ENCODE results near the gene PDPK1.

Gene PDPK1

DNA sequence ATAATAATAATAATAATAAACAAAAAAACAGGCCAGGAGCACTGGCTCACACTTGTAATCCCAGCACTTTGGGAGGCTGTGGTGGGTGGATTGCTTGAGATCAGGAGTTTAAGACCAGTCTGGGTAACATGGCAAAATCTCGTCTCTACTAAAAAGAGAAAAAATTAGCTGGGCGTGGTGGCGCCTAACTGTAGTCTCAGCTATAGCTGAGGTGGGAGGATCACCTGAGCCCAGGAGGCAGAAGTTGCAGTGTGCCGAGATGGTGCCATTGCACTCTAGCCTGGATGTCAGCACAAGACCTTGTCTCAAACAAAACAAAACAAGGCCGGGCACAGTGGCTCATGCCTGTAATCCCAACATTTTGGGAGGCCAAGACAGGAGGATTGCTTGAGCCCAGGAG is 42.8 kb upstream of the PDPK1 start:
- Histone ChIP-seq H3K9me3 (ENCODE audit: insufficient read depth, low read depth, low read length) (no peaks in the 10 kb centered on the region), H4K20me1 (ENCODE audit: insufficient read depth, low read length, poor library complexity, severe bottlenecking) (no peaks in the 10 kb centered on the region), H3K4me2 (ENCODE audit: low read depth, low read length, poor library complexity, severe bottlenecking) (no peak overlapping the region), H3K27me3 (ENCODE audit: insufficient read depth, low read length, poor library complexity, severe bottlenecking) (no peaks in the 10 kb centered on the region), H3K4me3 (ENCODE audit: low read length, poor library complexity, severe bottlenecking) (no peak overlapping the region), H3K4me1 (ENCODE audit: insufficient read depth, low read length, poor library complexity, severe bottlenecking) (no peaks in the 10 kb centered on the region), H3K9me2 (replicated peaks; ENCODE audit: low read depth, low read length) (no peaks in the 10 kb centered on the region), H2AFZ (ENCODE audit: low read length) (no peak overlapping the region), H3K36me3 (ENCODE audit: insufficient read depth, low read length) (no peaks in the 10 kb centered on the region; the same call in 1 of the 2 replicates), H3K9ac (ENCODE audit: low read depth, low read length, poor library complexity, severe bottlenecking) (no peak overlapping the region), H3F3A (ENCODE audit: low read depth) (no peaks in the 10 kb centered on the region), H3K79me2 (ENCODE audit: insufficient read depth, low read length) (no peaks in the 10 kb centered on the region)
- TF ChIP-seq EZH2phosphoT487 (IDR thresholded peaks at IDR 0.05; ENCODE audit: borderline replicate concordance): no peak
- TF ChIP-seq, protein P1, sequence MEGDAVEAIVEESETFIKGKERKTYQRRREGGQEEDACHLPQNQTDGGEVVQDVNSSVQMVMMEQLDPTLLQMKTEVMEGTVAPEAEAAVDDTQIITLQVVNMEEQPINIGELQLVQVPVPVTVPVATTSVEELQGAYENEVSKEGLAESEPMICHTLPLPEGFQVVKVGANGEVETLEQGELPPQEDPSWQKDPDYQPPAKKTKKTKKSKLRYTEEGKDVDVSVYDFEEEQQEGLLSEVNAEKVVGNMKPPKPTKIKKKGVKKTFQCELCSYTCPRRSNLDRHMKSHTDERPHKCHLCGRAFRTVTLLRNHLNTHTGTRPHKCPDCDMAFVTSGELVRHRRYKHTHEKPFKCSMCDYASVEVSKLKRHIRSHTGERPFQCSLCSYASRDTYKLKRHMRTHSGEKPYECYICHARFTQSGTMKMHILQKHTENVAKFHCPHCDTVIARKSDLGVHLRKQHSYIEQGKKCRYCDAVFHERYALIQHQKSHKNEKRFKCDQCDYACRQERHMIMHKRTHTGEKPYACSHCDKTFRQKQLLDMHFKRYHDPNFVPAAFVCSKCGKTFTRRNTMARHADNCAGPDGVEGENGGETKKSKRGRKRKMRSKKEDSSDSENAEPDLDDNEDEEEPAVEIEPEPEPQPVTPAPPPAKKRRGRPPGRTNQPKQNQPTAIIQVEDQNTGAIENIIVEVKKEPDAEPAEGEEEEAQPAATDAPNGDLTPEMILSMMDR (conservative IDR thresholded peaks at IDR 0.05; ENCODE audit: low read length): no peak

DNA sequence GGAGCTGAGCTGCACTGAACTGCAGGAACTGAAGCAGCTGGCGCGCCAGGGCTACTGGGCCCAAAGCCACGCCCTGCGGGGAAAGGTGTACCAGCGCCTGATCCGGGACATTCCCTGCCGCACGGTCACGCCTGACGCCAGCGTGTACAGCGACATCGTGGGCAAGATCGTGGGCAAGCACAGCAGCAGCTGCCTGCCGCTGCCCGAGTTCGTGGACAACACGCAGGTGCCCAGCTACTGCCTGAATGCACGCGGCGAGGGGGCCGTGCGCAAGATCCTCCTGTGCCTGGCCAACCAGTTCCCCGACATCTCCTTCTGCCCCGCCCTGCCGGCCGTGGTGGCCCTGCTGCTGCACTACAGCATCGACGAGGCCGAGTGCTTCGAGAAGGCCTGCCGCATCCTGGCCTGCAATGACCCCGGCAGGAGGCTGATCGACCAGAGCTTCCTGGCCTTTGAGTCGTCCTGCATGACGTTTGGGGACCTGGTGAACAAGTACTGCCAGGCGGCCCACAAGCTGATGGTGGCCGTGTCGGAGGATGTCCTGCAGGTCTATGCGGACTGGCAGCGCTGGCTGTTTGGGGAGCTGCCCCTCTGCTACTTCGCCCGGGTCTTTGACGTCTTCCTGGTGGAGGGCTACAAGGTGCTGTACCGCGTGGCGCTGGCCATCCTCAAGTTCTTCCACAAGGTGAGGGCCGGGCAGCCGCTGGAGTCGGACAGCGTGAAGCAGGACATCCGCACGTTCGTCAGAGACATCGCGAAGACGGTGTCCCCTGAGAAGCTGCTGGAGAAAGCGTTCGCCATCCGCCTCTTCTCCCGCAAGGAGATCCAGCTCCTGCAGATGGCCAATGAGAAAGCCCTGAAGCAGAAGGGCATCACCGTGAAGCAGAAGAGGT is 41.4 kb upstream of the PDPK1 start:
- TF ChIP-seq EZH2phosphoT487 (IDR thresholded peaks at IDR 0.05; ENCODE audit: borderline replicate concordance): no peak
- TF ChIP-seq, protein P1 (conservative IDR thresholded peaks at IDR 0.05; ENCODE audit: low read length): no peak
- no peaks in the 10 kb centered on the region for H3K27me3 ChIP-seq (ENCODE audit: insufficient read depth, low read length, poor library complexity, severe bottlenecking)
- H3K4me3 ChIP-seq (ENCODE audit: low read length, poor library complexity, severe bottlenecking): no peak overlapping the region
- H3K9me3 ChIP-seq (ENCODE audit: insufficient read depth, low read depth, low read length): no peaks in the 10 kb centered on the region
- H3K4me2 ChIP-seq (ENCODE audit: low read depth, low read length, poor library complexity, severe bottlenecking): no peak overlapping the region
- no peaks in the 10 kb centered on the region for H3F3A ChIP-seq (ENCODE audit: low read depth)
- no peaks in the 10 kb centered on the region for H3K9me2 ChIP-seq (replicated peaks; ENCODE audit: low read depth, low read length)
- no peaks in the 10 kb centered on the region for H4K20me1 ChIP-seq (ENCODE audit: insufficient read depth, low read length, poor library complexity, severe bottlenecking)
- H3K36me3 ChIP-seq (ENCODE audit: insufficient read depth, low read length): no peaks in the 10 kb centered on the region; the same call in 1 of the 2 replicates
- no peaks in the 10 kb centered on the region for H3K4me1 ChIP-seq (ENCODE audit: insufficient read depth, low read length, poor library complexity, severe bottlenecking)
- no peak overlapping the region for H3K9ac ChIP-seq (ENCODE audit: low read depth, low read length, poor library complexity, severe bottlenecking)
- no peak overlapping the region for H2AFZ ChIP-seq (ENCODE audit: low read length)
- H3K79me2 ChIP-seq (ENCODE audit: insufficient read depth, low read length): no peaks in the 10 kb centered on the region

DNA sequence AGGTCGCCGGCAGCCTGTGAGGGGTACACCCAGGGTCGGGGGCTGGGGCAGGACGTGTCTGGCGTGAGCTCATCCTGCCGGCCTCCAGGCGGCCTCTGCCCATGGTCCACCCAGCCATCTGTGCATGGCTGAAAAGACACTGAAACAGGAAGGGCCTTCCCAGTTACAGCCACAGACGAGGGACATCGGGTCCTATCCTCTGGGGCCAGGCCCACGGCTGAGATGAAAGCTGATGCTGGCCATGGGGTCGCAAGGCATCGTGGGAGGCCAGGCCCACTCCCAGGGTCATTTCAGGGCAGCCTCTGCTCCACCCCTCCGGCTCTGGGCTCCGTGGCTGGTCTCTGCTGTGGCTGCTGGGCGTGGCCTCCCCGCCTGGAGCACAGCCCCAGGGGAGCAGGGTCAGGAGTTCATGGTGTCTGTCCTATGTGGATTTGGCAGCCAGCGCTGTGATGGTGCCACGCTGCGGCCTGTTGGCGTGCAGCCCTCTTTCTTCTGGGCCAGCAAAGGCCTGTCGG is 40.6 kb upstream of the PDPK1 start:
- no peak overlapping the region for H3K4me2 ChIP-seq (ENCODE audit: low read depth, low read length, poor library complexity, severe bottlenecking)
- H3K9me2 ChIP-seq (replicated peaks; ENCODE audit: low read depth, low read length): no peaks in the 10 kb centered on the region
- no peaks in the 10 kb centered on the region for H3K4me1 ChIP-seq (ENCODE audit: insufficient read depth, low read length, poor library complexity, severe bottlenecking)
- no peaks in the 10 kb centered on the region for H3K79me2 ChIP-seq (ENCODE audit: insufficient read depth, low read length)
- H3K9me3 ChIP-seq (ENCODE audit: insufficient read depth, low read depth, low read length): no peaks in the 10 kb centered on the region
- no peak for TF ChIP-seq EZH2phosphoT487 (IDR thresholded peaks at IDR 0.05; ENCODE audit: borderline replicate concordance)
- TF ChIP-seq, protein P1 (conservative IDR thresholded peaks at IDR 0.05; ENCODE audit: low read length): no peak
- no peaks in the 10 kb centered on the region for H4K20me1 ChIP-seq (ENCODE audit: insufficient read depth, low read length, poor library complexity, severe bottlenecking)
- H2AFZ ChIP-seq (ENCODE audit: low read length): no peak overlapping the region
- no peaks in the 10 kb centered on the region for H3F3A ChIP-seq (ENCODE audit: low read depth)
- no peaks in the 10 kb centered on the region; the same call in 1 of the 2 replicates for H3K36me3 ChIP-seq (ENCODE audit: insufficient read depth, low read length)
- no peak overlapping the region for H3K9ac ChIP-seq (ENCODE audit: low read depth, low read length, poor library complexity, severe bottlenecking)
- H3K4me3 ChIP-seq (ENCODE audit: low read length, poor library complexity, severe bottlenecking): no peak overlapping the region
- no peaks in the 10 kb centered on the region for H3K27me3 ChIP-seq (ENCODE audit: insufficient read depth, low read length, poor library complexity, severe bottlenecking)

Measured in Loucy (cell line).